Prostate gland (tissue), 2 donors: ENCODE measurements around the gene TNRC6B.

Source experiments
- CTCF ChIP-seq, 4 experiments: fragments of 200-600 bp in 2 of 4; fragments of 450-650 bp in 2 of 4; sonication (generic) in 2 of 4; IDR thresholded peaks; 1 replicate in 3 of 4; 2 replicates in 1 of 4; pipeline ENCODE4 v1.5.1; 2016 to 2019; ENCODE audit warnings: antibody characterized with exemption in 4 of 4, mild to moderate bottlenecking in 2 of 4, moderate library complexity in 2 of 4
- POLR2AphosphoS5 ChIP-seq: sonication (generic); formaldehyde crosslinking; IDR thresholded peaks from one replicate; pipeline ENCODE4 v1.6.1; 2017; ENCODE audit warnings: antibody characterized with exemption

GRCh38 chr22:40314041-40314440, 136.3 kb downstream of the TNRC6B start:
- TF ChIP-seq CTCF (IDR thresholded peaks at IDR 0.05) (no peak), POLR2AphosphoS5 (no peak)
